H1 (cell line): ENCODE measurements around the gene TIAM2.

Source experiments
- EGR1 ChIP-seq: IDR thresholded peaks from 2 replicates; pipeline ENCODE4 v1.6.1; 2011; ENCODE audit warnings: low read depth, low read length, borderline replicate concordance
- EP300 ChIP-seq, 2 experiments: IDR thresholded peaks; 1 replicate in 1 of 2; 2 replicates in 1 of 2; pipeline ENCODE4 v1.6.1; 2011 to 2012; ENCODE audit warnings: low read depth in 2 of 2, low read length in 2 of 2, mild to moderate bottlenecking in 2 of 2, borderline replicate concordance in 1 of 2, inconsistent platforms in 1 of 2, moderate library complexity in 1 of 2
- EZH2 ChIP-seq: fragments of 200-600 bp; sonication (generic); IDR thresholded peaks from 2 replicates; pipeline ENCODE4 v1.7.1; 2012; ENCODE audit warnings: low read depth, mild to moderate bottlenecking, moderate library complexity, low read length, inconsistent platforms; ENCODE audit not compliant: severe bottlenecking
- FOSL1 ChIP-seq: IDR thresholded peaks from 2 replicates; pipeline ENCODE4 v1.6.1; 2011; ENCODE audit warnings: mild to moderate bottlenecking, low read depth, low read length, moderate library complexity; ENCODE audit not compliant: insufficient read depth
- GTF2F1 ChIP-seq: IDR thresholded peaks from 2 replicates; pipeline ENCODE4 v1.6.1; 2012; ENCODE audit warnings: low read depth, low read length, improper control_type of control experiment, borderline replicate concordance
- POLR2A ChIP-seq, 2 experiments: IDR thresholded peaks; 1 replicate in 1 of 2; 2 replicates in 1 of 2; pipeline ENCODE4 v1.6.1; 2011; ENCODE audit warnings: low read depth in 2 of 2, low read length in 2 of 2, mild to moderate bottlenecking in 2 of 2; ENCODE audit errors: control extremely low read depth in 1 of 2
- POU5F1 ChIP-seq: IDR thresholded peaks from 2 replicates; pipeline ENCODE4 v1.6.1; 2011; ENCODE audit warnings: low read depth, mild to moderate bottlenecking, low read length, moderate library complexity
- RAD21 ChIP-seq, 2 experiments: IDR thresholded peaks in 1 of 2; conservative IDR thresholded peaks in 1 of 2; 2 replicates each; pipeline ENCODE4 v1.6.1; 2011; ENCODE audit warnings: low read depth in 2 of 2, low read length in 2 of 2, improper control_type of control experiment in 1 of 2, inconsistent platforms in 1 of 2, mild to moderate bottlenecking in 1 of 2, moderate library complexity in 1 of 2
- RFX5 ChIP-seq: IDR thresholded peaks from 2 replicates; pipeline ENCODE4 v1.6.1; 2011; ENCODE audit warnings: low read depth, low read length, improper control_type of control experiment, borderline replicate concordance
- SIN3A ChIP-seq, 2 experiments: IDR thresholded peaks in 1 of 2; conservative IDR thresholded peaks in 1 of 2; 2 replicates each; pipeline ENCODE4 v1.6.1; 2011 to 2012; ENCODE audit warnings: low read length in 2 of 2, improper control_type of control experiment in 1 of 2, low read depth in 1 of 2, mild to moderate bottlenecking in 1 of 2
- TAF1 ChIP-seq: IDR thresholded peaks from 2 replicates; pipeline ENCODE4 v1.6.1; 2011; ENCODE audit warnings: mild to moderate bottlenecking, low read depth, low read length
- YY1 ChIP-seq: IDR thresholded peaks from 2 replicates; pipeline ENCODE4 v1.6.1; 2011; ENCODE audit warnings: low read depth, mild to moderate bottlenecking, low read length
- ZNF274 ChIP-seq: IDR thresholded peaks from 2 replicates; pipeline ENCODE4 v1.7.0; 2012; ENCODE audit warnings: low read length, borderline replicate concordance; ENCODE audit errors: extremely low read depth
- TF ChIP-seq, protein P1 (sequence below), 3 experiments: IDR thresholded peaks; 1 replicate in 2 of 3; 2 replicates in 1 of 3; pipeline versions ENCODE4 v1.5.1 to v1.6.1; 2011; ENCODE audit warnings: low read length in 3 of 3, mild to moderate bottlenecking in 3 of 3, inconsistent platforms in 2 of 3, low read depth in 1 of 3, moderate library complexity in 1 of 3; ENCODE audit not compliant: insufficient read depth in 1 of 3; ENCODE audit errors: control extremely low read depth in 1 of 3

GRCh38 chr6:155085582-155086257 is 90.6 kb downstream of the TIAM2 start:
- TF ChIP-seq, protein P1, sequence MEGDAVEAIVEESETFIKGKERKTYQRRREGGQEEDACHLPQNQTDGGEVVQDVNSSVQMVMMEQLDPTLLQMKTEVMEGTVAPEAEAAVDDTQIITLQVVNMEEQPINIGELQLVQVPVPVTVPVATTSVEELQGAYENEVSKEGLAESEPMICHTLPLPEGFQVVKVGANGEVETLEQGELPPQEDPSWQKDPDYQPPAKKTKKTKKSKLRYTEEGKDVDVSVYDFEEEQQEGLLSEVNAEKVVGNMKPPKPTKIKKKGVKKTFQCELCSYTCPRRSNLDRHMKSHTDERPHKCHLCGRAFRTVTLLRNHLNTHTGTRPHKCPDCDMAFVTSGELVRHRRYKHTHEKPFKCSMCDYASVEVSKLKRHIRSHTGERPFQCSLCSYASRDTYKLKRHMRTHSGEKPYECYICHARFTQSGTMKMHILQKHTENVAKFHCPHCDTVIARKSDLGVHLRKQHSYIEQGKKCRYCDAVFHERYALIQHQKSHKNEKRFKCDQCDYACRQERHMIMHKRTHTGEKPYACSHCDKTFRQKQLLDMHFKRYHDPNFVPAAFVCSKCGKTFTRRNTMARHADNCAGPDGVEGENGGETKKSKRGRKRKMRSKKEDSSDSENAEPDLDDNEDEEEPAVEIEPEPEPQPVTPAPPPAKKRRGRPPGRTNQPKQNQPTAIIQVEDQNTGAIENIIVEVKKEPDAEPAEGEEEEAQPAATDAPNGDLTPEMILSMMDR (IDR thresholded peaks at IDR 0.05; ENCODE audit: control extremely low read depth in 1 of 3, insufficient read depth in 1 of 3, low read depth in 1 of 3, low read length in 3 of 3), result no peak
- TF ChIP-seq POLR2A (IDR thresholded peaks at IDR 0.05; ENCODE audit: control extremely low read depth in 1 of 2, low read depth in 2 of 2, low read length in 2 of 2) (no peak), SIN3A (conservative IDR thresholded peaks at IDR 0.05 in 1 of 2, IDR thresholded peaks at IDR 0.05 in 1 of 2; ENCODE audit: low read depth in 1 of 2, low read length in 2 of 2) (no peak), EP300 (IDR thresholded peaks at IDR 0.05; ENCODE audit: borderline replicate concordance in 1 of 2, low read depth in 2 of 2, low read length in 2 of 2) (no peak), RFX5 (no peak), EZH2 (no peak), YY1 (no peak), POU5F1 (no peak), TAF1 (no peak), ZNF274 (no peak), FOSL1 (no peak), GTF2F1 (no peak), EGR1 (no peak), RAD21 (IDR thresholded peaks at IDR 0.05 in 1 of 2, conservative IDR thresholded peaks at IDR 0.05 in 1 of 2; ENCODE audit: low read depth in 2 of 2, low read length in 2 of 2) (no peak)
